Natural killer cell (primary cell): ENCODE results near the gene PLCD3. TPM values are rescaled to one million over a fixed set of nuclear protein-coding genes. Genes with fewer than 3 reads are reported as not detected.

Experiments used
- ATAC-seq, 3 donors: fragments of 150-1000 bp in 2 of 3; fragments of 200-7000 bp in 1 of 3; cut with Tn5 transposase; 1 replicate in 1 of 3; 2 replicates in 2 of 3; pipeline ENCODE4 v1.10.0; 2021; ENCODE audit warnings: mild to moderate bottlenecking in 2 of 3, moderate library complexity in 2 of 3
- DNase-seq, 2 donors: peaks; one replicate each; pipeline versions ENCODE4 v3.0.0 to v3.0.0-alpha.2; 2013 to 2021; ENCODE audit warnings: mixed read lengths in 1 of 2
- H3K27ac ChIP-seq: one replicate; pipeline ENCODE4 v1.5.1; 2013; ENCODE audit warnings: mild to moderate bottlenecking, low read length
- H3K27me3 ChIP-seq: one replicate; pipeline ENCODE4 v1.6.1; 2013; ENCODE audit warnings: low read length; ENCODE audit not compliant: control insufficient read depth, insufficient read depth
- H3K36me3 ChIP-seq: one replicate; pipeline ENCODE4 v1.6.1; 2013; ENCODE audit warnings: low read length; ENCODE audit not compliant: control insufficient read depth, insufficient read depth
- H3K4me1 ChIP-seq: one replicate; pipeline ENCODE4 v1.6.1; 2013; ENCODE audit warnings: low read length; ENCODE audit not compliant: control insufficient read depth, insufficient read depth
- H3K4me3 ChIP-seq: one replicate; pipeline ENCODE4 v1.5.1; 2013; ENCODE audit warnings: low read length
- H3K9me3 ChIP-seq: one replicate; pipeline ENCODE4 v1.6.1; 2013; ENCODE audit warnings: low read length; ENCODE audit not compliant: control insufficient read depth, insufficient read depth
- H3K27ac Mint-ChIP-seq, 2 donors: one replicate each; pipeline ENCODE4 v1.8.0; 2022; ENCODE audit warnings: mild to moderate bottlenecking in 2 of 2, mixed read lengths in 2 of 2, moderate library complexity in 1 of 2
- H3K27me3 Mint-ChIP-seq, 2 donors: one replicate each; pipeline ENCODE4 v1.8.0; 2022; ENCODE audit warnings: low read depth in 2 of 2, mixed read lengths in 2 of 2
- H3K36me3 Mint-ChIP-seq: one replicate; pipeline ENCODE4 v1.8.0; 2022; ENCODE audit warnings: mixed read lengths
- H3K4me1 Mint-ChIP-seq, 2 donors: one replicate each; pipeline ENCODE4 v1.8.0; 2022; ENCODE audit warnings: mixed read lengths in 2 of 2
- H3K4me3 Mint-ChIP-seq: one replicate; pipeline ENCODE4 v1.8.0; 2022; ENCODE audit warnings: mild to moderate bottlenecking, moderate library complexity, mixed read lengths
- H3K9me3 Mint-ChIP-seq, 2 donors: one replicate each; pipeline ENCODE4 v1.8.0; 2022; ENCODE audit warnings: mixed read lengths in 2 of 2
- WGBS: methylation state at CpG from one replicate; pipeline ENCODE4 v1.1.7; 2013; ENCODE audit warnings: missing lambda C conversion rate; ENCODE audit not compliant: insufficient coverage; 5-methylcytosine and 5-hydroxymethylcytosine counted together
- intact Hi-C: fragments of 100-400 bp; cut with micrococcal nuclease; formaldehyde crosslinking; loops from one replicate; pipeline ENCODE4 v1.14.2; 2022
- total RNA-seq, 4 donors: library from RNA; stranded (reverse); fragments of 120-200 nt in 1 of 4; gene quantifications; one replicate each; pipeline versions ENCODE4 v1.2.3 to v1.2.4, GENCODE V29; 2013 to 2022
- TF ChIP-seq, protein P1 (sequence below): fragments of 200-600 bp; IDR thresholded peaks from one replicate; pipeline ENCODE4 v1.8.0; 2022; ENCODE audit warnings: antibody characterized with exemption

PLCD3 gene
- total RNA-seq, 3 donors from 2014 or later (not counting 1 experiment from before 2014, with no cell fraction given): 2.5 to 2.9 (median 2.5) TPM

DNA sequence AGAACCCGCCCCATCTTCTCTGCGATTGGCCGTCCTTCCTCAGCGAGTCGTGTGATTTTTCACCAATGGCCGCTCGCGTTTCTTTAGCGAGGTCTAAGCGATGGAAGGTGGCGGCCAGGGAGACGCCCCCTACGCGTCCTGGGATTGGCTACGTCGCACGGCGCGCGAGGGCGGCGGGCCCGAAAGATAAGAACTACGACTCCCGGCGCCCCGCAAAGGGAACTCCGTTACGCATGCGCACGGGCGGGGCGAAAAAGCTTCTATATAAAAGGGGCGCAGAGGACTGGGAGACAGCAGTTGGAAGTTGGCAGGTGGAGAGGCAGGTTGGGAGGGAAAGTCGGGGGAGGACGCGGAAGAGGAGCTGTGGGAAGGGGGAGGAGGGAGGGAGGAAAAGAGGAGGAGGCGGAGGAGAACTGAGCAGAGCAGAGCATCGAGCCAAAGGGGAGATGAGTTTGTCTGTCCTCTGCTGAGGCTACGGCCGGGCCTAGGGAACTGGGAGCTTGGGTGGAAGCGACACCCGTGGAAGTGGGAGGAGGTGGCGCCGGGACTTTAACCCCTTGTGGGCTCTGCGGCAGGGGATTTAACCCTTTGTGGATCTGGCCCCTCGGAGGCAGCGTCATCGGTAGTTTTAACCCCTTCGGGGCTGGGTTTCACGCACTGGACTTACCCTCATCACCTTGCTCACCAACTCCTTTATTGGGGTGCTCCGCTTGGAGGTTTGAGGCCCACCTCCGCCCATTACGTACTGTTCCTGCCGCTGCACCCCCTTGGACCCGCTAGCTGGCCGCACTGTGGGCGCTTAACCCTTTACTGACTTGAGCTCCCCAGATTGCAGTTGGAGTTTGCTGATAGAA, 16.1 kb upstream of the PLCD3 start, which contains the start of gene HEXIM1:
Gene HEXIM1 (plus strand): TSS at position 293 of the 854 bp plus-strand sequence. CDS start 716 bp downstream, outside the sequence.
- peak; percentile 99 for DNase-seq
- WGBS: under 1% methylated on average over 58 of the region's 58 CpGs
- Mint-ChIP-seq H3K27ac (peak within 1 kb of the TSS; percentile 98 to 100), H3K4me3 (peak within 1 kb of the TSS; percentile 100), H3K9me3 (no peaks in the 10 kb centered on the region), H3K4me1 (peaks cover 51 to 65% of the 10 kb centered on the region in 2 donors), H3K36me3 (peaks cover 6% of the 10 kb centered on the region), H3K27me3 (no peaks in the 10 kb centered on the region)
- peaks cover 52% of the 10 kb centered on the region for H3K4me1 ChIP-seq
- ATAC-seq: peak; percentile 77 to 92 (median 82)
- TF ChIP-seq, protein P1, sequence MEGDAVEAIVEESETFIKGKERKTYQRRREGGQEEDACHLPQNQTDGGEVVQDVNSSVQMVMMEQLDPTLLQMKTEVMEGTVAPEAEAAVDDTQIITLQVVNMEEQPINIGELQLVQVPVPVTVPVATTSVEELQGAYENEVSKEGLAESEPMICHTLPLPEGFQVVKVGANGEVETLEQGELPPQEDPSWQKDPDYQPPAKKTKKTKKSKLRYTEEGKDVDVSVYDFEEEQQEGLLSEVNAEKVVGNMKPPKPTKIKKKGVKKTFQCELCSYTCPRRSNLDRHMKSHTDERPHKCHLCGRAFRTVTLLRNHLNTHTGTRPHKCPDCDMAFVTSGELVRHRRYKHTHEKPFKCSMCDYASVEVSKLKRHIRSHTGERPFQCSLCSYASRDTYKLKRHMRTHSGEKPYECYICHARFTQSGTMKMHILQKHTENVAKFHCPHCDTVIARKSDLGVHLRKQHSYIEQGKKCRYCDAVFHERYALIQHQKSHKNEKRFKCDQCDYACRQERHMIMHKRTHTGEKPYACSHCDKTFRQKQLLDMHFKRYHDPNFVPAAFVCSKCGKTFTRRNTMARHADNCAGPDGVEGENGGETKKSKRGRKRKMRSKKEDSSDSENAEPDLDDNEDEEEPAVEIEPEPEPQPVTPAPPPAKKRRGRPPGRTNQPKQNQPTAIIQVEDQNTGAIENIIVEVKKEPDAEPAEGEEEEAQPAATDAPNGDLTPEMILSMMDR: no peak
- peak within 1 kb of the TSS; percentile 98 for H3K27ac ChIP-seq
- no peaks in the 10 kb centered on the region for H3K36me3 ChIP-seq
- intact Hi-C loops: loop anchor here (1.0 to 10.0 kb wide), 5 partner anchors 13 to 1046 kb away; partner anchors contain the start of genes ACBD4, HEXIM2, KANSL1 and MAP3K14
- H3K4me3 ChIP-seq: peak within 1 kb of the TSS; percentile 88
- H3K27me3 ChIP-seq: no peaks in the 10 kb centered on the region
- no peaks in the 10 kb centered on the region for H3K9me3 ChIP-seq

DNA sequence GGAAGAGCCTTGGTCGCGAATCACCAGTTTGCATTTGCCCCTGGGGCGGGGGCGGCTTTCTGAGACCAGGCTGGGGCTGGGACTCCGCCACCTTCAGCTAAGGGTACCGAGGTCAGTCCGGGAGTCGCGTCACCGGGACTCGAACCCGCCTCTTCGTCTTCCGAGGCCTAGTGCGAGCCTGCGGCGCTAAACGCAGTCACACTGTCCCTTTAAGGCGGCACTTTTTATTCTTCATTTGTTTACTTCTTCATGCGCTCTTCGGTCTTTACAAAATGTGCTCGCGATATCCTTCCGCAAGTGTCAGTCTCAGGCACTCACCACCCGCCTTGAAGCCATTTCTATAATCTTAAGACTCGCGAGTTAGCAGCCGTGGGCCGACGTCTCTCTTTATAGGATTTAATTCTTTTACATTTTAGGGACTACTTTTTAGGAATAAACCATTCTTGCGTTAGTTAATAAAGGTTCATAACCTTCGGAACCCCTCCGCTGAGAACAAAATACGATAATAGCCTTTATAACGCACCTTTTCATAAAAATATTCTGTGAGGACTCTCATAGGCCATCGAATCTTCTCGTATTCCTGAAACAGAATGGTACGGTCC, 15.4 kb upstream of the PLCD3 start:
- Histone ChIP-seq H3K4me1 (peaks cover 54% of the 10 kb centered on the region), H3K36me3 (no peaks in the 10 kb centered on the region), H3K4me3 (peak overlapping the region; percentile 88), H3K27ac (peak overlapping the region; percentile 98), H3K27me3 (no peaks in the 10 kb centered on the region), H3K9me3 (no peaks in the 10 kb centered on the region)
- WGBS: under 1% methylated on average over 37 of the region's 38 CpGs
- peak overlapping the region; percentile 98 to 100 for H3K27ac Mint-ChIP-seq
- H3K4me3 Mint-ChIP-seq: peak overlapping the region; percentile 100
- TF ChIP-seq, protein P1: no peak
- H3K36me3 Mint-ChIP-seq: peaks cover 6% of the 10 kb centered on the region
- DNase-seq: peak; percentile 74 to 94
- H3K9me3 Mint-ChIP-seq: no peaks in the 10 kb centered on the region
- intact Hi-C loops: loop anchor here (1.0 to 10.0 kb wide), 5 partner anchors 13 to 1047 kb away; partner anchors contain the start of genes ACBD4, HEXIM2, KANSL1 and MAP3K14
- peaks cover 51 to 66% of the 10 kb centered on the region in 2 donors for H3K4me1 Mint-ChIP-seq
- peak; percentile 21 to 59 (median 41) for ATAC-seq
- H3K27me3 Mint-ChIP-seq: no peaks in the 10 kb centered on the region

DNA sequence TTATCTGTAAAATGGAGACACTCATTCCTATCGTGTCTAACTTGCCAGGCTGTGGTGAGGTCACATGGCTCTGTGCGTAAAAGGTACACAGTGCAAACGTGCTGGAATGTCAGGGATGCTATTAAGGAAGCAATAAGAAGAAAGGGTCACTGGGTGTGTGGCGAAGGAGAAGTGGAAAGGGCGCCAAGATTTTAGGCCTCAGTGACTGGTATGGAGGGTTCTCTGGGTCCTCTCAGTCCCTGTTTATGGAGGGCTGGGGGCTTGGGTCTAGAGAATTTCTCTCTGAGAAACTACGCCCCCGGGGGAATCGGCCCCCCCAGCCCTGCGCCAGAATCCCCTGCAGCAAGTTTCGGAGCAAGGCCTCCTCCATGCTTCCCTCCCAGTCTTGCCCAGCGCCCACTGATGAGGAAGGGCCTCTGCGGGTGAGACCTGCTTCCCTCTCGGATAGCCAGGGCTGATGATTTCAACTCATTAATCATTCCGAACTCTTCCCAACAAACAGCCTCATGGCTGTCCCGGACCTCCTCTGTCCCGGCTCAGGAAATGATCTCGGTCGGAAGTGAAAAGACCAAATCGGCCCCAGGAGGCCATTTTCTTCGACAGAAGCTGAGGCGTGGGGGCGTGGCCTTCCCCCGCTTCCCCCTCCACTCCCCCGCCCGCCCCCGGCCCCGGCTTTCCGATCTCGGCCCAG, 14.7 kb upstream of the PLCD3 start:
- intact Hi-C loops: loop anchor here (5.0 to 10.0 kb wide), 2 partner anchors 170 to 1048 kb away; partner anchors contain the start of genes KANSL1 and MAP3K14
- Mint-ChIP-seq H3K27ac (peak overlapping the region; percentile 98 to 100), H3K36me3 (peaks cover 6% of the 10 kb centered on the region), H3K4me3 (peak overlapping the region; percentile 100), H3K4me1 (peaks cover 51 to 66% of the 10 kb centered on the region in 2 donors), H3K9me3 (no peaks in the 10 kb centered on the region), H3K27me3 (no peaks in the 10 kb centered on the region)
- TF ChIP-seq, protein P1: no peak
- Histone ChIP-seq H3K4me1 (peaks cover 54% of the 10 kb centered on the region), H3K36me3 (no peaks in the 10 kb centered on the region), H3K4me3 (peak overlapping the region; percentile 88), H3K9me3 (no peaks in the 10 kb centered on the region), H3K27me3 (no peaks in the 10 kb centered on the region), H3K27ac (peak overlapping the region; percentile 98)
- WGBS: 14% methylated on average over 28 of the region's 29 CpGs
- ATAC-seq (peak in 1 of 3 donors; percentile 7), DNase-seq (peak in 1 of 2 donors; percentile 87)
